ENCODE measurements around the gene CACNA1I.

Gene CACNA1I

GRCh38 chr22:39641660-39642310 is 71.2 kb downstream of the CACNA1I start:
- no peak overlapping the region for H2AFZ ChIP-seq (ENCODE audit: low read depth, low read length, severe bottlenecking)
- H3K36me3 ChIP-seq (ENCODE audit: low read length) = no peaks in the 10 kb centered on the region
- no peaks in the 10 kb centered on the region for H3K9me3 ChIP-seq (ENCODE audit: insufficient read depth, low read length)
- H3K27me3 ChIP-seq (ENCODE audit: low read length) = no peaks in the 10 kb centered on the region
- no peak overlapping the region for H3K27ac ChIP-seq (ENCODE audit: low read depth, low read length)
- H3K4me3 ChIP-seq (ENCODE audit: insufficient read depth, low read length, poor library complexity, severe bottlenecking) = no peak overlapping the region
- TF ChIP-seq EZH2phosphoT487 (conservative IDR thresholded peaks at IDR 0.05; ENCODE audit: low read length) = no peak
- no peak for TF ChIP-seq CTCF (IDR thresholded peaks at IDR 0.05; ENCODE audit: insufficient read depth, low read length, poor library complexity, severe bottlenecking)
- no peaks in the 10 kb centered on the region for H4K20me1 ChIP-seq (ENCODE audit: low read depth, low read length)
- no peak overlapping the region for H3K4me2 ChIP-seq (ENCODE audit: low read depth, low read length, poor library complexity, severe bottlenecking)
- no peaks in the 10 kb centered on the region for H3K79me2 ChIP-seq (ENCODE audit: insufficient read depth, low read length)
- H3F3A ChIP-seq (ENCODE audit: insufficient read depth) = no peaks in the 10 kb centered on the region
- no peak overlapping the region for H3K9ac ChIP-seq (ENCODE audit: low read length)
- H3K9me2 ChIP-seq (replicated peaks; ENCODE audit: insufficient read depth, low read length) = no peaks in the 10 kb centered on the region

- H3K9ac ChIP-seq (ENCODE audit: low read length) = no peak overlapping the region
- no peaks in the 10 kb centered on the region for H4K20me1 ChIP-seq (ENCODE audit: low read depth, low read length)
- H3K4me2 ChIP-seq (ENCODE audit: low read depth, low read length, poor library complexity, severe bottlenecking) = no peak overlapping the region
Measured at GRCh38 chr22:39643311-39644083, 72.9 kb downstream of the CACNA1I start.

GRCh38 chr22:39645532-39645931 is 75.0 kb downstream of the CACNA1I start:
- Histone ChIP-seq H3K9me3 (ENCODE audit: insufficient read depth, low read length) (no peaks in the 10 kb centered on the region), H3K9me2 (replicated peaks; ENCODE audit: insufficient read depth, low read length) (no peaks in the 10 kb centered on the region), H3K79me2 (ENCODE audit: insufficient read depth, low read length) (no peaks in the 10 kb centered on the region), H2AFZ (ENCODE audit: low read depth, low read length, severe bottlenecking) (no peak overlapping the region), H3K27ac (ENCODE audit: low read depth, low read length) (no peak overlapping the region), H3K9ac (ENCODE audit: low read length) (no peak overlapping the region), H3K27me3 (ENCODE audit: low read length) (no peaks in the 10 kb centered on the region), H3K4me3 (ENCODE audit: insufficient read depth, low read length, poor library complexity, severe bottlenecking) (no peak overlapping the region), H3K4me2 (ENCODE audit: low read depth, low read length, poor library complexity, severe bottlenecking) (no peak overlapping the region), H3K36me3 (ENCODE audit: low read length) (no peaks in the 10 kb centered on the region), H4K20me1 (ENCODE audit: low read depth, low read length) (no peaks in the 10 kb centered on the region), H3F3A (ENCODE audit: insufficient read depth) (no peaks in the 10 kb centered on the region)
- TF ChIP-seq CTCF (IDR thresholded peaks at IDR 0.05; ENCODE audit: insufficient read depth, low read length, poor library complexity, severe bottlenecking) (no peak), EZH2phosphoT487 (conservative IDR thresholded peaks at IDR 0.05; ENCODE audit: low read length) (no peak)

More at GRCh38 chr22:39643311-39644083, 72.9 kb downstream of the CACNA1I start:
- H3K27me3 ChIP-seq (ENCODE audit: low read length) = no peaks in the 10 kb centered on the region
- H3K9me2 ChIP-seq (replicated peaks; ENCODE audit: insufficient read depth, low read length) = no peaks in the 10 kb centered on the region
- H3K36me3 ChIP-seq (ENCODE audit: low read length) = no peaks in the 10 kb centered on the region
- H3K4me3 ChIP-seq (ENCODE audit: insufficient read depth, low read length, poor library complexity, severe bottlenecking) = no peak overlapping the region
- no peak overlapping the region for H3K27ac ChIP-seq (ENCODE audit: low read depth, low read length)
- H3F3A ChIP-seq (ENCODE audit: insufficient read depth) = no peaks in the 10 kb centered on the region
- H2AFZ ChIP-seq (ENCODE audit: low read depth, low read length, severe bottlenecking) = no peak overlapping the region
- H3K9me3 ChIP-seq (ENCODE audit: insufficient read depth, low read length) = no peaks in the 10 kb centered on the region
- H3K79me2 ChIP-seq (ENCODE audit: insufficient read depth, low read length) = no peaks in the 10 kb centered on the region
- TF ChIP-seq CTCF (IDR thresholded peaks at IDR 0.05; ENCODE audit: insufficient read depth, low read length, poor library complexity, severe bottlenecking) = no peak
- no peak for TF ChIP-seq EZH2phosphoT487 (conservative IDR thresholded peaks at IDR 0.05; ENCODE audit: low read length)

All from SU-DHL-6 (cell line).